ENCODE data around the gene MINK1. TPM values are rescaled to one million over a fixed set of nuclear protein-coding genes. Genes with fewer than 3 reads are reported as not detected.

Gene MINK1
- total RNA-seq, 1 donor from 2014 or later, result 13.0 TPM

DNA sequence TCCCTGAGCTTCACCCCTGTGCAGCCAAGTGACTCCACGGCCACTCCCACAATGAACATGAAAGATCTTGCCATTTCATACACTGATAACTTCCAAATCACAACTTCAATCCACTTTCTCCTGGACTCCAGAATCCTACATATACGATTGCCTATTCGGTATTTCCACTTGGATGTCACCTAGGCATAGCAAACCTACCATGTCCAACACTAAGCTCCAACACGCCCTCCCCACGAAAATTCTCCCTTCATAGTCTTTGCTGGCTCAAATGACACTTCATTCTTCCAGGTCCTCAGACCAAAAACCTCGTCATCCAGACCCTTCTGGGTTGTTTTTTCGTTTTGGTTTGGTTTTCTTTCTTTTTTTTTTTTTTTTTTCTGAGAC is 42.4 kb upstream of the MINK1 start:
- H3K27ac ChIP-seq (ENCODE audit: low read depth, low read length), result peak overlapping the region; percentile 75
- no peaks in the 10 kb centered on the region for H3K36me3 ChIP-seq (ENCODE audit: control insufficient read depth in 3 of 3, insufficient read depth in 3 of 3, low read length in 3 of 3)
- peak overlapping the region; percentile 77 to 88 (median 85) for H3K9ac ChIP-seq (ENCODE audit: low read depth in 1 of 3, low read length in 3 of 3)
- H3K4me1 ChIP-seq (ENCODE audit: control insufficient read depth in 3 of 3, insufficient read depth in 3 of 3, low read length in 3 of 3), result peaks cover 30 to 37% (median 31%) of the 10 kb centered on the region in 3 donors
- H3K4me3 ChIP-seq (ENCODE audit: low read length in 3 of 3), result peak overlapping the region; percentile 79 to 88 (median 87)
- no peaks in the 10 kb centered on the region for H3K9me3 ChIP-seq (ENCODE audit: control insufficient read depth in 3 of 3, low read length in 3 of 3)
- peaks cover 5 to 6% (median 6%) of the 10 kb centered on the region in 3 donors for H3K27me3 ChIP-seq (ENCODE audit: control insufficient read depth in 3 of 3, insufficient read depth in 3 of 3, low read length in 3 of 3)

GRCh38 chr17:4795168-4795567 is 38.0 kb upstream of the MINK1 start:
- peaks cover 13 to 20% (median 18%) of the 10 kb centered on the region in 3 donors for H3K4me1 ChIP-seq (ENCODE audit: control insufficient read depth in 3 of 3, insufficient read depth in 3 of 3, low read length in 3 of 3)
- no peak overlapping the region for H3K4me3 ChIP-seq (ENCODE audit: low read length in 3 of 3)
- H3K27ac ChIP-seq (ENCODE audit: low read depth, low read length), result no peak overlapping the region
- no peaks in the 10 kb centered on the region for H3K9me3 ChIP-seq (ENCODE audit: control insufficient read depth in 3 of 3, low read length in 3 of 3)
- no peak overlapping the region for H3K9ac ChIP-seq (ENCODE audit: low read depth in 1 of 3, low read length in 3 of 3)
- H3K27me3 ChIP-seq (ENCODE audit: control insufficient read depth in 3 of 3, insufficient read depth in 3 of 3, low read length in 3 of 3), result no peaks in the 10 kb centered on the region
- H3K36me3 ChIP-seq (ENCODE audit: control insufficient read depth in 3 of 3, insufficient read depth in 3 of 3, low read length in 3 of 3), result peaks cover 20 to 25% (median 21%) of the 10 kb centered on the region in 3 donors

DNA sequence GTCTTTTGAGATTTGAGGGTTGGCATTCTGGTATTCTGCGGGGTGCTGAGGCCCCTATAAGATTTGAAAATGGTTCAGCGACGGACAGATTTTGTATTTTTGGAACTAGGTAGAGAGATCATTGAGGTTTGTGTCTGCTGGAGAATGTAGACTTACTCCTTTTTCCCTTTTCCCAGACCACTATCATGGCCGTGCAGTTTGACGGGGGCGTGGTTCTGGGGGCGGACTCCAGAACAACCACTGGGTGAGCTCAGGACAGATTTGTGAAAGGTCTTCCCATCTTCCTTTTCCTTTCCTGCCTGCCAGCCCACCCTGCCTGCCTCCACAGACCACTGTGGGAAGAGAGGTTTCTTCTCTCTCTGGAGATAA is 36.6 kb upstream of the MINK1 start:
- H3K4me1 ChIP-seq (ENCODE audit: control insufficient read depth in 3 of 3, insufficient read depth in 3 of 3, low read length in 3 of 3), result peaks cover 9 to 15% (median 13%) of the 10 kb centered on the region in 3 donors
- no peaks in the 10 kb centered on the region for H3K9me3 ChIP-seq (ENCODE audit: control insufficient read depth in 3 of 3, low read length in 3 of 3)
- peak overlapping the region; percentile 85 for H3K27ac ChIP-seq (ENCODE audit: low read depth, low read length)
- H3K27me3 ChIP-seq (ENCODE audit: control insufficient read depth in 3 of 3, insufficient read depth in 3 of 3, low read length in 3 of 3), result no peaks in the 10 kb centered on the region
- H3K36me3 ChIP-seq (ENCODE audit: control insufficient read depth in 3 of 3, insufficient read depth in 3 of 3, low read length in 3 of 3), result peaks cover 20 to 25% (median 24%) of the 10 kb centered on the region in 3 donors
- H3K4me3 ChIP-seq (ENCODE audit: low read length in 3 of 3), result peak overlapping the region; percentile 98 to 100 (median 99)
- peak overlapping the region; percentile 94 to 96 (median 95) for H3K9ac ChIP-seq (ENCODE audit: low read depth in 1 of 3, low read length in 3 of 3)

GRCh38 chr17:4800462-4801196 is 32.5 kb upstream of the MINK1 start:
- no peak overlapping the region for H3K4me3 ChIP-seq (ENCODE audit: low read length in 3 of 3)
- H3K27ac ChIP-seq (ENCODE audit: low read depth, low read length), result no peak overlapping the region
- H3K9ac ChIP-seq (ENCODE audit: low read depth in 1 of 3, low read length in 3 of 3), result no peak overlapping the region
- H3K4me1 ChIP-seq (ENCODE audit: control insufficient read depth in 3 of 3, insufficient read depth in 3 of 3, low read length in 3 of 3), result peaks cover 9 to 15% (median 13%) of the 10 kb centered on the region in 3 donors
- H3K27me3 ChIP-seq (ENCODE audit: control insufficient read depth in 3 of 3, insufficient read depth in 3 of 3, low read length in 3 of 3), result no peaks in the 10 kb centered on the region
- no peaks in the 10 kb centered on the region for H3K9me3 ChIP-seq (ENCODE audit: control insufficient read depth in 3 of 3, low read length in 3 of 3)
- peaks cover 20 to 25% (median 24%) of the 10 kb centered on the region in 3 donors for H3K36me3 ChIP-seq (ENCODE audit: control insufficient read depth in 3 of 3, insufficient read depth in 3 of 3, low read length in 3 of 3)

DNA sequence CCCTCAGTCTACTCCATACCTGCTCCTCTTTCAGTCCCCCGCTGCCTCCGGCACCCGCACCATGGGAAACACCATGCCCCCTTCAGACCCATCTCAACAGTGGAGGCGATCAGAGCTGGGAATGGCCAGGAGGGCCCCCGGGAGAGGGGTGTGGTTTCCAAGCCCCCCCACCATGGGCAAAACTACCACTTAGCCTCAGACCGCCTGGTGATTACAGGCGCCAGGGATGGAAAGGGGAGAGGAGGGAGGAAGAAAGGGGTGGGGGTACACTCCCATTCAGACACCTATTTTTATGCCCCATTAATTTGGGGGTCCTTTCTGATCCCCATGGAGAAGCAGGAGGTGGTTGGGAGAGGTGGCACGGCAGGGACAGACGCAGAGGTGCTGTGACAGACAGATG is 30.9 kb upstream of the MINK1 start, which contains the start of gene C17orf114:
TSS of gene C17orf114 (minus strand) at position 101 of the 400 bp plus-strand sequence.
- Histone ChIP-seq H3K36me3 (ENCODE audit: control insufficient read depth in 3 of 3, insufficient read depth in 3 of 3, low read length in 3 of 3) (peaks cover 18 to 21% (median 18%) of the 10 kb centered on the region in 3 donors), H3K27ac (ENCODE audit: low read depth, low read length) (no peak within 1 kb of the TSS), H3K9me3 (ENCODE audit: control insufficient read depth in 3 of 3, low read length in 3 of 3) (no peaks in the 10 kb centered on the region), H3K27me3 (ENCODE audit: control insufficient read depth in 3 of 3, insufficient read depth in 3 of 3, low read length in 3 of 3) (no peaks in the 10 kb centered on the region), H3K4me3 (ENCODE audit: low read length in 3 of 3) (no peak within 1 kb of the TSS), H3K9ac (ENCODE audit: low read depth in 1 of 3, low read length in 3 of 3) (no peak within 1 kb of the TSS), H3K4me1 (ENCODE audit: control insufficient read depth in 3 of 3, insufficient read depth in 3 of 3, low read length in 3 of 3) (peaks cover 3 to 6% (median 3%) of the 10 kb centered on the region in 3 donors)

GRCh38 chr17:4806456-4806776 is 26.7 kb upstream of the MINK1 start:
- peaks cover 6 to 7% (median 7%) of the 10 kb centered on the region in 3 donors for H3K36me3 ChIP-seq (ENCODE audit: control insufficient read depth in 3 of 3, insufficient read depth in 3 of 3, low read length in 3 of 3)
- no peaks in the 10 kb centered on the region for H3K9me3 ChIP-seq (ENCODE audit: control insufficient read depth in 3 of 3, low read length in 3 of 3)
- no peaks in the 10 kb centered on the region for H3K27me3 ChIP-seq (ENCODE audit: control insufficient read depth in 3 of 3, insufficient read depth in 3 of 3, low read length in 3 of 3)
- H3K4me1 ChIP-seq (ENCODE audit: control insufficient read depth in 3 of 3, insufficient read depth in 3 of 3, low read length in 3 of 3), result peaks cover 12 to 17% (median 13%) of the 10 kb centered on the region in 3 donors
- H3K27ac ChIP-seq (ENCODE audit: low read depth, low read length), result no peak overlapping the region
- peak overlapping the region; percentile 63 to 79 (median 72) for H3K4me3 ChIP-seq (ENCODE audit: low read length in 3 of 3)
- H3K9ac ChIP-seq (ENCODE audit: low read depth in 1 of 3, low read length in 3 of 3), result peak overlapping the region; percentile 59 to 77 (median 71)

DNA sequence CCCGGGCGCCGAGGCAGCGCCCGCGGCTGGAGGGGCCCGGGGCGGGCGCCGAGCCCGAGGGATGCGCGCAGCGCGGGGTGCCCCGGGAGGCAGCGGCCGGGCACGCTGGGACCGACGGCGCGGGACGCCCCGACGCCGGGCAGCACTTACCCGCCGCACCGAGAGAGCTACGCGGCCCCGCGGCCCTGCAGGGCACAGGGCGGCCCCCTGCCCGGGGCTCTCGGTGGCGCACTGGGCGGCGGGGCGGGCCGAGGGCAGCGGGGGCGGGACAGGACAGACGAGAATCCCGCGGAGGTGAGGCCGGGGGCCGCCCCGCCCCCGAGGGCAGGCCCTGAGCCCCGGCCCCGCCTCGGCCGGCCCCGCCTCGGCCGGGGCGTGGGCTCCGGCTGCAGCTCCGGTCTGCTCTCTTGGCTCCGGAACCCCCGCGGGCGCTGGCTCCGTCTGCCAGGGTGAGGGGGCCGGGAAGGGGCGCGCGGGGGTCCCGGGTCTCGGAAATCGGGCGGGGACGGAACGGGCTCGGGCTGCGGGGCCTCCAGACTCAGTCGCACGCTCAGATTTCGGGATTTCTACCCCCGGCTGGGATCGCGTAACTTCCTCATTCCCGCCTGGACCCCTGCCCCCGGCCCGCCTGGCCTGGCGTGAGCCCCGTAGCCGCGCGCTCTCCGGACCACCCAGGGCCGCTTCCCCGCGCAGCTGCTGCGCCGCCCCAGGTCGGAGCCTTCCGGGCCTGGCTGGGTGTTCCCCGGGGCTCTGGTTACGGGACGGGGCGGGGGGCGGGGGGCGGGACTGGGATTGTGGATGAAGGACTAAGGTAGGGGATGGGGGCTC is 26.1 kb upstream of the MINK1 start, which contains the start of gene PLD2:
TSS of gene PLD2 (plus strand) at position 376 of the 828 bp plus-strand sequence. CDS start 621 bp downstream, outside the sequence.
- H3K4me1 ChIP-seq (ENCODE audit: control insufficient read depth in 3 of 3, insufficient read depth in 3 of 3, low read length in 3 of 3), result peaks cover 12 to 17% (median 13%) of the 10 kb centered on the region in 3 donors
- no peaks in the 10 kb centered on the region for H3K9me3 ChIP-seq (ENCODE audit: control insufficient read depth in 3 of 3, low read length in 3 of 3)
- H3K36me3 ChIP-seq (ENCODE audit: control insufficient read depth in 3 of 3, insufficient read depth in 3 of 3, low read length in 3 of 3), result peaks cover 6 to 7% (median 7%) of the 10 kb centered on the region in 3 donors
- no peak within 1 kb of the TSS for H3K27ac ChIP-seq (ENCODE audit: low read depth, low read length)
- H3K9ac ChIP-seq (ENCODE audit: low read depth in 1 of 3, low read length in 3 of 3), result peak within 1 kb of the TSS; percentile 59 to 77 (median 71)
- H3K4me3 ChIP-seq (ENCODE audit: low read length in 3 of 3), result peak within 1 kb of the TSS; percentile 71 to 79 (median 76)
- H3K27me3 ChIP-seq (ENCODE audit: control insufficient read depth in 3 of 3, insufficient read depth in 3 of 3, low read length in 3 of 3), result no peaks in the 10 kb centered on the region

- H3K4me3 ChIP-seq (ENCODE audit: low read length in 3 of 3), result peak overlapping the region; percentile 69 to 76 (median 71)
- H3K27ac ChIP-seq (ENCODE audit: low read depth, low read length), result no peak overlapping the region
- peak overlapping the region in 2 of 3 donors; percentile 42 to 50 for H3K9ac ChIP-seq (ENCODE audit: low read depth in 1 of 3, low read length in 3 of 3)
- H3K9me3 ChIP-seq (ENCODE audit: control insufficient read depth in 3 of 3, low read length in 3 of 3), result no peaks in the 10 kb centered on the region
- H3K27me3 ChIP-seq (ENCODE audit: control insufficient read depth in 3 of 3, insufficient read depth in 3 of 3, low read length in 3 of 3), result no peaks in the 10 kb centered on the region
- H3K36me3 ChIP-seq (ENCODE audit: control insufficient read depth in 3 of 3, insufficient read depth in 3 of 3, low read length in 3 of 3), result peaks cover 6 to 7% (median 7%) of the 10 kb centered on the region in 3 donors
- peaks cover 12 to 21% (median 16%) of the 10 kb centered on the region in 3 donors for H3K4me1 ChIP-seq (ENCODE audit: control insufficient read depth in 3 of 3, insufficient read depth in 3 of 3, low read length in 3 of 3)
Measured at GRCh38 chr17:4807605-4808377, 25.3 kb upstream of the MINK1 start.

DNA sequence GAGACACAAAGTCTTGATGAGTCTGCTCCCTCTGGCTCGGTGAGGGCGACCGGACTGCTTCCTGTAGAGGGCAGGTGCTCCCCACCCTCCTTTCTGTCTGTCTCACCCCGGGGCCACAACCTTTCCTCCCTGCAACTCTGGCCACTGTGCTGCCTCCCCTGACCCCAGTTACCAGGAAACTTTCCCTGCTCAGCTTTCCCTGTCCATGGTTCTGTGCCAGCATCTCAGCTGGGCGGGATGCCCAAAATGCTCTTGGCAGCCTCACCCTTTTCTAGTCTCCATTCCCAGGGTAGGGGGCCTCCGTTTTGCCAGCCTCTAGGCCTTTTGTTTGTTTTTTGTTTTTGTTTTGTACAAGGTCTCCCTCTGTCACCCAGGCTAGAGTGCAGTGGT is 24.8 kb upstream of the MINK1 start:
- Histone ChIP-seq H3K4me1 (ENCODE audit: control insufficient read depth in 3 of 3, insufficient read depth in 3 of 3, low read length in 3 of 3) (peaks cover 12 to 21% (median 20%) of the 10 kb centered on the region in 3 donors), H3K4me3 (ENCODE audit: low read length in 3 of 3) (peak overlapping the region; percentile 31 to 76 (median 71)), H3K27me3 (ENCODE audit: control insufficient read depth in 3 of 3, insufficient read depth in 3 of 3, low read length in 3 of 3) (no peaks in the 10 kb centered on the region), H3K36me3 (ENCODE audit: control insufficient read depth in 3 of 3, insufficient read depth in 3 of 3, low read length in 3 of 3) (peaks cover 6 to 7% (median 7%) of the 10 kb centered on the region in 3 donors), H3K9me3 (ENCODE audit: control insufficient read depth in 3 of 3, low read length in 3 of 3) (no peaks in the 10 kb centered on the region), H3K27ac (ENCODE audit: low read depth, low read length) (no peak overlapping the region), H3K9ac (ENCODE audit: low read depth in 1 of 3, low read length in 3 of 3) (peak overlapping the region in 1 of 3 donors; percentile 50)
